Brain microvascular endothelial cell (primary cell): ENCODE results near the gene ATP5PB.

Experiments used
- DNase-seq: peaks from one replicate; pipeline ENCODE4 v3.0.0-alpha.2; 2020
- H3K27ac ChIP-seq: fragments of 250-450 bp; sonication (Bioruptor Pico); 2 replicates; pipeline ENCODE4 v1.5.1; 2020; ENCODE audit warnings: mild to moderate bottlenecking, moderate library complexity
- H3K27me3 ChIP-seq: fragments of 250-450 bp; sonication (Bioruptor Pico); replicated peaks from 2 replicates; pipeline ENCODE4 v1.5.1; 2020; ENCODE audit warnings: mild to moderate bottlenecking
- H3K36me3 ChIP-seq: fragments of 250-450 bp; sonication (Bioruptor Pico); replicated peaks from 2 replicates; pipeline ENCODE4 v1.5.1; 2020; ENCODE audit warnings: mild to moderate bottlenecking
- H3K4me3 ChIP-seq: 2 replicates; pipeline ENCODE4 v1.5.1; 2011; ENCODE audit warnings: low read depth, mild to moderate bottlenecking, control low read depth, low read length, moderate library complexity
- CTCF ChIP-seq: IDR thresholded peaks from 2 replicates; pipeline ENCODE4 v1.5.1; 2011; ENCODE audit warnings: low read depth, mild to moderate bottlenecking, moderate library complexity, low read length, control low read depth, inconsistent platforms; ENCODE audit errors: missing control alignments
- in situ Hi-C: cut with HindIII; loops from 2 replicates; pipeline ENCODE4 v1.10.0; 2017; ENCODE audit warnings: low sequenced_read_pairs, low pct_ligation_motif_present

ATP5PB gene

GRCh38 chr1:111483876-111484275 is 34.6 kb downstream of the ATP5PB start:
- no peak overlapping the region for H3K27ac ChIP-seq
- H3K36me3 ChIP-seq: no peaks in the 10 kb centered on the region
- TF ChIP-seq CTCF: no peak
- H3K4me3 ChIP-seq: no peak overlapping the region
- in situ Hi-C loops: no loop called here
- H3K27me3 ChIP-seq: no peaks in the 10 kb centered on the region
- no peak for DNase-seq

DNA sequence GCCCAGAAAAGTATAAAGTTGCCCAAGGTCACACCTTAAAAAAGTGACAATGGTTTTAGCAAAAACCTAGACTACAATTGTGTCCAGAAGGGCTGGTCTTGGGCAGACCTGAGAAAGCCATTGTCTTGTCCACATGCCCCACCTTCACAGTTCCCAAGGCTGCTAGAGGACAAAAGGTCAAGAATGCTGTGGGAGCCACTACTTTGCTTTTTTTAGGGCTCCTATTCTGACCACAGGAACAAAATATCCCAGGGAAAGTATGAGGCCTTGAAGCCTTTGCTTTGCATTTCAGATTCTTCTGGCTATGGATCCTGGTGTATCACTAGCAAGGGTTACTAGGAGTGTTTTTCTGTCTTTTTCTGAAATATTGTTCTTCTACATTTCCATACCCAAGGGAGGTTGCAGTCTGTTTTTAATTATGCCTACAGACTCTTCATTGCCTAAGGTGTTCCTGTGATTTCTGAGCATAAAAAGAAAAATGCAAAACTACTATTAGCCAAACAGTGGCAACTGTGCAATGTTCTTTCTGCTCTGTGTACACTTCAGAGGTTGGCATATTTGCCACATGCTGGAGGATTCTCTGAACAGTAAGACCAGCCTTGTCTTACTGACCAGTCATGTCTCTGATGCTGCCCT is 35.2 kb downstream of the ATP5PB start:
- H3K4me3 ChIP-seq: no peak overlapping the region
- in situ Hi-C loops: no loop called here
- H3K27ac ChIP-seq: no peak overlapping the region
- TF ChIP-seq CTCF: no peak
- H3K36me3 ChIP-seq: no peaks in the 10 kb centered on the region
- no peaks in the 10 kb centered on the region for H3K27me3 ChIP-seq
- DNase-seq: no peak

DNA sequence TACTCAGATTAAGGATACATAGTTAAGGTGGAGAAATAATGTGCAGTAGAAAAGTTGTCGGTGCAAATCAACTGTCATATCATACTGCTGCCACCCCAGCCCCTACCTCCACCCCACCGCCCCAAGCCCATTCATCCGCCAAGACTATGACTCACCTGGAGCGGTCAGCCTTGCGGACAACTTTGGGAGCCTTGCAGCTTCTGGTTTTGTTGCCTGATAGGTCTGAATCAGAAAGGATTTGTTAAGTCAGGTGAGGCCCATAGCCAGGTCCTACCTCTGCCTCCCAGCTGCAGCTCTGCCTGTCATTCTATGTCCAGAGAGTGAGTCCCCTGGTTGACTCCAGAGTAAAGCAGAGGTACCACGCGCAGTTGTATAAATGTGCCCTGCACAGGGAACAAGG is 37.2 kb downstream of the ATP5PB start:
- no peak for TF ChIP-seq CTCF
- in situ Hi-C loops: no loop called here
- no peak overlapping the region for H3K27ac ChIP-seq

GRCh38 chr1:111487133-111487532 is 37.9 kb downstream of the ATP5PB start:
- H3K27ac ChIP-seq: no peak overlapping the region
- H3K27me3 ChIP-seq: no peaks in the 10 kb centered on the region
- no peaks in the 10 kb centered on the region for H3K36me3 ChIP-seq
- DNase-seq: no peak
- H3K4me3 ChIP-seq: no peak overlapping the region
- no peak for TF ChIP-seq CTCF
- in situ Hi-C loops: no loop called here

More for the DNA sequence above, 37.2 kb downstream of the ATP5PB start:
- DNase-seq: no peak
- Histone ChIP-seq H3K4me3 (no peak overlapping the region), H3K36me3 (no peaks in the 10 kb centered on the region), H3K27me3 (no peaks in the 10 kb centered on the region)

DNA sequence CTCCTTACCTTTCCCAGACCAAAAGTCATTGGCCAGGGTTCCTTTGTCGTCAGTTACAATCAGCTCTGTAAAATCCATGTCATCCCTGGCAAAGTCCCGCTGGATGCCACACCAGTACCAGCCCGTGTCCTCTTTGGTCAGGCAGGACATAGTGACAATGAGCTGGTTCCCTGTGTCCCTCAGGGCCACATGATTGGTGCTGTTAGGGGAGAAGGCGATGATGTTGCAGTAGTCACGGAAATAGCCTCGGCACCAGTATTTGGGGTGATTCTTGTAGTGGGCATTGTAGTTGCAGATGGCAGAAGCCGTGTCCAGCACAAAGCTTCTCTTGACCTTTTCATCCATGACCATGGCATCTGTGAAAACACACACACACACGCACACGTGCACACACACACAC is 39.4 kb downstream of the ATP5PB start:
- no peaks in the 10 kb centered on the region for H3K36me3 ChIP-seq
- no peak overlapping the region for H3K4me3 ChIP-seq
- in situ Hi-C loops: no loop called here
- TF ChIP-seq CTCF: no peak
- H3K27me3 ChIP-seq: no peaks in the 10 kb centered on the region
- DNase-seq: no peak
- no peak overlapping the region for H3K27ac ChIP-seq

DNA sequence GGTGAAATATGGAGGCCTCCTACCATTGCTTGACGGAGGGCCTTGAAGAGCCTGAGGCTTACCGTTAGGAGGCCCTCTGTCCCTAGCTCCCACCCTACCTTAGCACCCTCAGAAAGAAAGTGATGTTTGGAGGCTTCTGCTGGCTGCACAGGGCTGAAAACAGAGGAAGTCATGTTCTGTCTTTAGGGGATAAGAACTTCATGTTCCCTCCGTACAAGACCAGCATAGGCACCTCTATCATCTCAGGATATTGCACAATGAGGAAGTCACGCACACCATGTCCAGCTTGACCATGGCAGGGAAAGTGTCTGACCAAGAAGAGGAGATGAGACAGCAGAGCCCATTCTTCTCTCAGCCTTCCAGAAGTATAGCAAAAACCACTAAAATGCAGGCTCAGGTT is 40.3 kb downstream of the ATP5PB start:
- in situ Hi-C loops: no loop called here
- no peak for TF ChIP-seq CTCF

More for the DNA sequence above, 40.3 kb downstream of the ATP5PB start:
- H3K27me3 ChIP-seq: no peaks in the 10 kb centered on the region
- no peak overlapping the region for H3K27ac ChIP-seq
- H3K4me3 ChIP-seq: no peak overlapping the region
- H3K36me3 ChIP-seq: no peaks in the 10 kb centered on the region
- DNase-seq: no peak
